Astrocyte (in vitro differentiated cells and primary cell): ENCODE data around the gene PDE4DIP. TPM values are rescaled to one million over a fixed set of nuclear protein-coding genes. Genes with fewer than 3 reads are reported as not detected.
"Not testable (repeated sequence)": the region's sequence is repeated elsewhere in the genome, so short reads cannot be mapped to it uniquely, and the experiment has no call there.

Experiments used
- DNase-seq: peaks from one replicate; pipeline ENCODE4 v3.0.0-alpha.2; 2010; ENCODE audit warnings: low read depth
- FAIRE-seq: peaks from 2 replicates; lab custom pipeline; 2011; peaks lifted over from hg19 to GRCh38; lab: Jason Lieb, UNC
- H2AFZ ChIP-seq: 2 replicates; pipeline ENCODE4 v1.6.0; 2012; ENCODE audit warnings: low read depth, low read length, inconsistent platforms
- H3K27ac ChIP-seq: 2 replicates; pipeline ENCODE4 v1.5.1; 2011; ENCODE audit warnings: low read depth, low read length, inconsistent platforms
- H3K27me3 ChIP-seq: 2 replicates; pipeline ENCODE4 v1.6.0; 2011; ENCODE audit warnings: low read length, inconsistent platforms; ENCODE audit not compliant: insufficient read depth
- H3K36me3 ChIP-seq: 2 replicates; pipeline ENCODE4 v1.5.1; 2011; ENCODE audit warnings: low read length, inconsistent platforms; ENCODE audit not compliant: insufficient read depth
- H3K4me1 ChIP-seq: 2 replicates; pipeline ENCODE4 v1.5.1; 2011; ENCODE audit warnings: low read length, inconsistent platforms; ENCODE audit not compliant: insufficient read depth
- H3K4me2 ChIP-seq: 2 replicates; pipeline ENCODE4 v1.6.0; 2012; ENCODE audit warnings: low read length, inconsistent platforms
- H3K4me3 ChIP-seq: 2 replicates; pipeline ENCODE4 v1.5.1; 2011; ENCODE audit warnings: low read depth, mild to moderate bottlenecking, low read length, inconsistent platforms; ENCODE audit not compliant: insufficient read depth
- H3K79me2 ChIP-seq: 2 replicates; pipeline ENCODE4 v1.6.0; 2012; ENCODE audit warnings: mild to moderate bottlenecking, low read length, inconsistent platforms; ENCODE audit not compliant: insufficient read depth
- H3K9ac ChIP-seq: 2 replicates; pipeline ENCODE4 v1.6.0; 2012; ENCODE audit warnings: mild to moderate bottlenecking, low read length, inconsistent platforms
- H3K9me3 ChIP-seq: 2 replicates; pipeline ENCODE4 v1.5.1; 2012; ENCODE audit warnings: low read depth, mild to moderate bottlenecking, low read length, inconsistent platforms; ENCODE audit not compliant: insufficient read depth
- H4K20me1 ChIP-seq: 2 replicates; pipeline ENCODE4 v1.6.0; 2012; ENCODE audit warnings: low read length, inconsistent platforms; ENCODE audit not compliant: insufficient read depth
- H3K27ac Mint-ChIP-seq: one replicate; pipeline ENCODE4 v1.8.0; 2021; ENCODE audit warnings: mild to moderate bottlenecking, mixed read lengths; ENCODE audit not compliant: unreplicated experiment
- H3K27me3 Mint-ChIP-seq: one replicate; pipeline ENCODE4 v1.8.0; 2021; ENCODE audit warnings: low read depth, mixed read lengths; ENCODE audit not compliant: unreplicated experiment
- H3K36me3 Mint-ChIP-seq: one replicate; pipeline ENCODE4 v1.8.0; 2021; ENCODE audit warnings: low read depth, mixed read lengths; ENCODE audit not compliant: unreplicated experiment
- H3K4me1 Mint-ChIP-seq: one replicate; pipeline ENCODE4 v1.8.0; 2021; ENCODE audit warnings: low read depth, mixed read lengths; ENCODE audit not compliant: unreplicated experiment
- H3K4me3 Mint-ChIP-seq: one replicate; pipeline ENCODE4 v1.8.0; 2021; ENCODE audit warnings: mild to moderate bottlenecking, moderate library complexity, mixed read lengths; ENCODE audit not compliant: unreplicated experiment
- H3K9me3 Mint-ChIP-seq: one replicate; pipeline ENCODE4 v1.8.0; 2021; ENCODE audit warnings: mild to moderate bottlenecking, mixed read lengths; ENCODE audit not compliant: unreplicated experiment
- total RNA-seq: library from RNA; stranded (reverse); gene quantifications from 2 replicates; pipeline ENCODE4 v1.2.1, GENCODE V29; 2021

The PDE4DIP gene
- total RNA-seq, 1 donor from 2014 or later = 41.6 TPM

DNA sequence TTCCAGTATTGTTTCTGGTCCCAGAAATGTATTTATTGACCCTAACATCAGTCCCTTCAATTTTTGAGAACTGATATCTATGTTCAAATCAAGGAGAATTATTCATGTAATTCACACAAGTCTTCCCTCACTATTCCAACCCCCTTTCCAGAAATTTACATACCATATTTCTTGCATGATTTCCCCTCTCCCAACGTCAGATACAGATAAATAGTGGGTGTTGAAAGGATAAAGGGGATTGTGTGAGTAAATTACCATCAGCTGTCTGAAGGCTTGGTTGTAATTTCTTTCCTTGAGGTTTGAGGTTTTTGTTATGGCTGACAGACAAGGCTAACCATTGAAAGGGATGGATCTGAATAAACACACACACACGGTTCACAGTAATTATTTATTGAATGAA lies 15.7 kb upstream of the PDE4DIP start:
- not testable (repeated sequence) for H2AFZ ChIP-seq, H3K27me3 ChIP-seq, H3K4me3 Mint-ChIP-seq, H4K20me1 ChIP-seq, H3K9ac ChIP-seq, H3K27ac Mint-ChIP-seq, H3K9me3 Mint-ChIP-seq, H3K27ac ChIP-seq, H3K9me3 ChIP-seq, H3K4me2 ChIP-seq, H3K4me1 Mint-ChIP-seq, H3K79me2 ChIP-seq, H3K27me3 Mint-ChIP-seq, DNase-seq, H3K36me3 ChIP-seq, H3K36me3 Mint-ChIP-seq, FAIRE-seq, H3K4me3 ChIP-seq, H3K4me1 ChIP-seq

DNA sequence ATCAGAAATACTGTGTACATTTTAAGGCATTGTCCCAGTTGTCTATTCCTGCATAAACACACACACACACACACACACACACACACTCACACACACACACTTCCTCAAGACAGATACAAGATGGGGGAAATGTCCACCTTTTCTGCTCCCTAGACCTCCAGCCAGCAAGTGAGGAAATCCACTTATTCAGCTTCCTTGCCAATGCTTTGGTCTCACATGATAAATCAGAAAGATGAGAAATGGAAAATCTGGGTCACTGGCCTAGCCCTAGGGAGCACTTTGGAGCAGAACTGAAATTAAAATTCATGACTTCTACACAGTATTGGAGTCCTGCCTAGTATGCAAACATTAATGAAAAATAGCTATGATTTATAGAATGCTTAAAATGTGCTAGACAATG lies 15.3 kb upstream of the PDE4DIP start:
- not testable (repeated sequence) for DNase-seq, H3K27me3 ChIP-seq, H3K4me3 Mint-ChIP-seq, H3K4me1 Mint-ChIP-seq, H3K36me3 ChIP-seq, H3K4me1 ChIP-seq, H3K4me3 ChIP-seq, FAIRE-seq, H3K79me2 ChIP-seq, H2AFZ ChIP-seq, H3K9me3 Mint-ChIP-seq, H3K9ac ChIP-seq, H3K27ac ChIP-seq, H3K27me3 Mint-ChIP-seq, H3K4me2 ChIP-seq, H3K9me3 ChIP-seq, H3K36me3 Mint-ChIP-seq, H3K27ac Mint-ChIP-seq, H4K20me1 ChIP-seq

DNA sequence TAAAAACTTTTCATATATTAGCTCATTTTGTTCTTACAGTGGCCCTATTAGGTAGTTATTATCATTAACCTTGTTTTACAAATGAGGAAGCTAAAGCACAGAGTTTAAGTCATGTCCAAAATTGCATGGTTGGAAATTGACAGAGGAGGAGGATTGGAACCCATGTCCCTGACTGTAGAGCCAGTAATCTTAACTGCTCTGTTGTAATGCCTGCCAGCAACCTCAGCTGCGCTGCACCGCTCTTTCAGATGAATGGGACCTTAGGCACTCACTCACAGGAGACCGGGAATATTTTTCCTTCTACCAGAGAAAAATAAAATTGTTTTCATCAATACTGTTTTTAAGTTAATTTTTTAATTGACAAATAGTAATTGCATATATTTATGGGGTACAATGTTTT lies 14.9 kb upstream of the PDE4DIP start:
- H3K36me3 ChIP-seq, H3K9me3 ChIP-seq, DNase-seq, H3K79me2 ChIP-seq, H3K4me2 ChIP-seq, H3K27ac ChIP-seq, H3K4me3 Mint-ChIP-seq, H3K9ac ChIP-seq, H3K27me3 Mint-ChIP-seq, H3K27ac Mint-ChIP-seq, H3K36me3 Mint-ChIP-seq, H3K4me1 ChIP-seq, H3K9me3 Mint-ChIP-seq, H4K20me1 ChIP-seq, H3K4me3 ChIP-seq, H2AFZ ChIP-seq, H3K4me1 Mint-ChIP-seq, H3K27me3 ChIP-seq, FAIRE-seq: not testable (repeated sequence)

DNA sequence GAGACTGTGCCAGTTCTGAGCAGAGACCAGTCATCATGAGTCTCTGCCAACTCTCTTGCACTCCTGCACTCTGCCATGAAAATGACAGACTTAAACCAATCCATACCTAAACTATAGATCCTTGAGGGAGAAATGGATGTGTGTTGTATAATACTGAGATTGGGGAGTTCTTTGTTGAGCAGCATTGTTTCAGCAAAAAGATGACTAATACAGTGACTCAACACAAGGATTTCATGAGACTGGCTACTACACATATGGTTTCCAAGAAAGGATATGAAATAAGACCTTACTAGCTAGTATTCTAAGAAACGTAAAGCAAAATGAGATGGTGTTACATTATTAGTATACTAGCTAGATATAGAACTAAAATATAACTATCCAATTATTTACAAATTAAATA lies 3.0 kb upstream of the PDE4DIP start:
- H3K4me1 ChIP-seq, H3K27ac ChIP-seq, H3K79me2 ChIP-seq, H3K4me3 ChIP-seq, H3K27ac Mint-ChIP-seq, H3K4me2 ChIP-seq, H4K20me1 ChIP-seq, H3K36me3 ChIP-seq, H3K9me3 ChIP-seq, H3K4me1 Mint-ChIP-seq, H3K27me3 Mint-ChIP-seq, H3K9me3 Mint-ChIP-seq, H2AFZ ChIP-seq, DNase-seq, H3K9ac ChIP-seq, H3K36me3 Mint-ChIP-seq, H3K4me3 Mint-ChIP-seq, H3K27me3 ChIP-seq: not testable (repeated sequence)
- peak; percentile 52 for FAIRE-seq

DNA sequence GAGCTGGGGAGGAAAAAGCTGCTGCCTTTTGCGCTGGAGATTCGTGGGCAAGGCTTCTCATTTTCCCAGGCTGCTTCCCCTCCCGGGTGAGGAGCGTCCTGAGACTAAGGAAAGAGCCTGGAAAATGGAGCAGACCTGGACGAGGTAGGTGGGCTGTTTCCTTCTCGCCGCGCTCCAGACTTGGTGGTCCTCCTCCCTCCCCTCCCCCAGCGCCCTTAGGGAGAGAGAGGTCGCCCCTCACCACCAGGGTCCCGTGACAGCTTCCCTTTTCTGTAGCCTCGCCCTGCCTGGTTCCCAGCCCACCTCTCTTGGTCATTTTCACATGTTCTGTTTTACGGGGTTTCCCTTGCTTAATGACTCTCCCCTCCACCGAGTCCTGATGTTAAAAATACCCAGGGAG lies 423 bp downstream of the PDE4DIP start:
- H3K36me3 Mint-ChIP-seq, H3K4me3 ChIP-seq, H3K4me3 Mint-ChIP-seq, H3K27me3 ChIP-seq, H3K36me3 ChIP-seq, H3K27me3 Mint-ChIP-seq, H4K20me1 ChIP-seq, H3K79me2 ChIP-seq, DNase-seq, FAIRE-seq, H3K27ac ChIP-seq, H3K4me1 Mint-ChIP-seq, H3K9ac ChIP-seq, H3K4me1 ChIP-seq, H3K27ac Mint-ChIP-seq, H3K4me2 ChIP-seq, H3K9me3 ChIP-seq, H2AFZ ChIP-seq, H3K9me3 Mint-ChIP-seq: not testable (repeated sequence)

DNA sequence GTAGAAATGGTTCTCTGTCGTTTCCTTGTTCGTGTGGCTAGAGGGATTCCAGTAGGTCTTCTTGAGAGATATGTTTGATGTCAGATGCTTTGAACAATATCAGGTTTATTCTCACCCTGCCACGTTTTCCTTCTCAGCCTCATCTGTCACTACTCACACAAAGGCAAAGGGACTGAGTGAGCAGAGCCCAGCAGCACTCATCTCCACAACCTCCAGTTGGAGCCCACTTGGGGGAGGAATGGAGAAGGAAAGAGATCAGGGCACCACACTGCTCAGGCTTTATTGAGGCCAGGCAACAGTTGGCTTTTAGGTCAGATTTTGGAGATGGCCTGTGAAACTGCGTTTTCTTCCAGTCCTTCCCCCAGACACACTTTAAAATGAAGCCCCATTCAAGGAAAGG lies 840 bp downstream of the PDE4DIP start:
- H2AFZ ChIP-seq, H3K27ac Mint-ChIP-seq, H3K27ac ChIP-seq, H3K4me1 Mint-ChIP-seq, H3K9me3 ChIP-seq, H3K36me3 ChIP-seq, H3K4me1 ChIP-seq, H3K4me2 ChIP-seq, H3K4me3 Mint-ChIP-seq, H3K4me3 ChIP-seq, H3K9ac ChIP-seq, H3K9me3 Mint-ChIP-seq, H3K36me3 Mint-ChIP-seq, H3K27me3 Mint-ChIP-seq, H3K79me2 ChIP-seq, H3K27me3 ChIP-seq, DNase-seq, H4K20me1 ChIP-seq: not testable (repeated sequence)
- peak; percentile 20 for FAIRE-seq
